Liver (tissue), 9 donors: ENCODE measurements around the gene RHPN2. TPM values are rescaled to one million over a fixed set of nuclear protein-coding genes. Genes with fewer than 3 reads are reported as not detected.

Source experiments
- DNase-seq: peaks from one replicate; pipeline ENCODE4 v3.0.0-alpha.2; 2017; ENCODE audit warnings: low spot score
- H3K27ac ChIP-seq, 2 donors: one replicate each; pipeline ENCODE4 v1.7.0; 2013; ENCODE audit warnings: inconsistent platforms in 2 of 2, low read length in 2 of 2, control low read depth in 1 of 2, low read depth in 1 of 2, mild to moderate bottlenecking in 1 of 2
- H3K27me3 ChIP-seq, 4 donors: one replicate each; pipeline versions ENCODE4 v1.6.1 to v1.7.0; 2013; ENCODE audit warnings: low read length in 3 of 4, inconsistent platforms in 1 of 4, mild to moderate bottlenecking in 1 of 4, moderate library complexity in 1 of 4; ENCODE audit not compliant: control insufficient read depth in 4 of 4, insufficient read depth in 4 of 4
- H3K36me3 ChIP-seq, 4 donors: one replicate each; pipeline versions ENCODE4 v1.6.1 to v1.7.0; 2013; ENCODE audit warnings: low read length in 3 of 4, mild to moderate bottlenecking in 3 of 4, low read depth in 1 of 4, moderate library complexity in 1 of 4; ENCODE audit not compliant: control insufficient read depth in 4 of 4, insufficient read depth in 3 of 4
- H3K4me1 ChIP-seq, 4 donors: one replicate each; pipeline versions ENCODE4 v1.6.1 to v1.7.0; 2013; ENCODE audit warnings: low read length in 3 of 4, mild to moderate bottlenecking in 3 of 4, moderate library complexity in 1 of 4; ENCODE audit not compliant: control insufficient read depth in 4 of 4, insufficient read depth in 4 of 4
- H3K4me3 ChIP-seq, 3 donors: one replicate each; pipeline versions ENCODE4 v1.6.1 to v1.7.0; 2013; ENCODE audit warnings: low read length in 3 of 3, control low read depth in 1 of 3, low read depth in 1 of 3, mild to moderate bottlenecking in 1 of 3
- H3K9ac ChIP-seq, 2 donors: one replicate each; pipeline ENCODE4 v1.7.0; 2013; ENCODE audit warnings: low read length in 2 of 2, mild to moderate bottlenecking in 2 of 2, moderate library complexity in 2 of 2, control low read depth in 1 of 2, low read depth in 1 of 2
- H3K9me3 ChIP-seq, 4 donors: one replicate each; pipeline versions ENCODE4 v1.6.1 to v1.7.0; 2013; ENCODE audit warnings: low read length in 3 of 4; ENCODE audit not compliant: control insufficient read depth in 4 of 4
- EGR1 ChIP-seq, 2 donors: IDR thresholded peaks; 2 replicates each; pipeline ENCODE4 v1.6.1; 2016 to 2018; ENCODE audit warnings: antibody characterized with exemption in 2 of 2, low read depth in 2 of 2
- FOXA1 ChIP-seq: IDR thresholded peaks from 2 replicates; pipeline ENCODE4 v1.6.1; 2016; ENCODE audit warnings: antibody characterized with exemption
- FOXA2 ChIP-seq: IDR thresholded peaks from 2 replicates; pipeline ENCODE4 v1.6.1; 2016; ENCODE audit warnings: antibody characterized with exemption
- GABPA ChIP-seq, 2 donors: IDR thresholded peaks in 1 of 2; conservative IDR thresholded peaks in 1 of 2; 2 replicates each; pipeline ENCODE4 v1.6.1; 2016; ENCODE audit warnings: antibody characterized with exemption in 2 of 2, mild to moderate bottlenecking in 1 of 2, moderate library complexity in 1 of 2
- HNF4A ChIP-seq, 2 donors: conservative IDR thresholded peaks; 2 replicates each; pipeline ENCODE4 v1.6.1; 2016; ENCODE audit warnings: antibody characterized with exemption in 2 of 2, mild to moderate bottlenecking in 2 of 2
- HNF4G ChIP-seq: IDR thresholded peaks from 2 replicates; pipeline ENCODE4 v1.6.1; 2016; ENCODE audit warnings: antibody characterized with exemption
- JUND ChIP-seq, 2 donors: IDR thresholded peaks; 2 replicates each; pipeline ENCODE4 v1.6.1; 2016; ENCODE audit warnings: antibody characterized with exemption in 2 of 2
- NR2F2 ChIP-seq: IDR thresholded peaks from 2 replicates; pipeline ENCODE4 v1.6.1; 2016; ENCODE audit warnings: antibody characterized with exemption
- RAD21 ChIP-seq, 2 donors: IDR thresholded peaks; 2 replicates each; pipeline ENCODE4 v1.6.1; 2016; ENCODE audit warnings: antibody characterized with exemption in 2 of 2, mild to moderate bottlenecking in 2 of 2
- RXRA ChIP-seq, 2 donors: IDR thresholded peaks; 2 replicates each; pipeline ENCODE4 v1.6.1; 2017 to 2018; ENCODE audit warnings: antibody characterized with exemption in 2 of 2, mild to moderate bottlenecking in 1 of 2
- SP1 ChIP-seq: IDR thresholded peaks from 2 replicates; pipeline ENCODE4 v1.6.1; 2018; ENCODE audit warnings: antibody characterized with exemption, mild to moderate bottlenecking
- TAF1 ChIP-seq: conservative IDR thresholded peaks from 2 replicates; pipeline ENCODE4 v1.6.1; 2016; ENCODE audit warnings: antibody characterized with exemption, mild to moderate bottlenecking
- YY1 ChIP-seq: IDR thresholded peaks from 2 replicates; pipeline ENCODE4 v1.6.1; 2016; ENCODE audit warnings: antibody characterized with exemption, mild to moderate bottlenecking
- WGBS: extraction: QIAGEN DNeasy Blood & Tissue Kit; methylation state at CpG from one replicate; pipeline ENCODE4 v1.1.7; 2013; 5-methylcytosine and 5-hydroxymethylcytosine counted together
- polyA plus RNA-seq, 2 donors: library from polyadenylated mRNA; stranded (reverse) in 1 of 2; unstranded in 1 of 2; fragments of 200-250 nt in 1 of 2; fragments of >200 nt in 1 of 2; fragmentation: Nextera tagmentation in 1 of 2; extraction: Ambion mirVana in 1 of 2; gene quantifications; one replicate each; pipeline versions ENCODE4 v1.2.1 to v1.2.3, GENCODE V29; 2013 to 2015
- total RNA-seq, 2 donors: library from RNA; depleted of rRNA; stranded (reverse); fragments of >200 nt; gene quantifications; one replicate each; pipeline ENCODE4 v1.2.3, GENCODE V29; 2014
- TF ChIP-seq, protein P1 (sequence below): IDR thresholded peaks from 2 replicates; pipeline ENCODE4 v1.6.1; 2016; ENCODE audit warnings: antibody characterized with exemption
- TF ChIP-seq, protein P2 (sequence below): fragments of 150-350 bp; IDR thresholded peaks from 2 replicates; pipeline ENCODE4 v1.5.1; 2017; ENCODE audit warnings: improper control_type of control experiment, low read depth, low read length; ENCODE audit not compliant: missing input control
- TF ChIP-seq, protein P3 (sequence below): IDR thresholded peaks from 2 replicates; pipeline ENCODE4 v1.6.1; 2016; ENCODE audit warnings: antibody characterized with exemption
- TF ChIP-seq, protein P4 (sequence below): IDR thresholded peaks from 2 replicates; pipeline ENCODE4 v1.6.1; 2016; ENCODE audit warnings: antibody characterized with exemption
- TF ChIP-seq, protein P5 (sequence below): IDR thresholded peaks from 2 replicates; pipeline ENCODE4 v1.6.1; 2016; ENCODE audit warnings: antibody characterized with exemption, mild to moderate bottlenecking
- donor health status: healthy.
- donor health status: healthy.
- donor health status: healthy.
- donor health status: healthy.
- donor health status: healthy.

The RHPN2 gene
- total and polyA plus RNA-seq, 4 donors: 7.6 to 31.5 (median 9.8) TPM

DNA sequence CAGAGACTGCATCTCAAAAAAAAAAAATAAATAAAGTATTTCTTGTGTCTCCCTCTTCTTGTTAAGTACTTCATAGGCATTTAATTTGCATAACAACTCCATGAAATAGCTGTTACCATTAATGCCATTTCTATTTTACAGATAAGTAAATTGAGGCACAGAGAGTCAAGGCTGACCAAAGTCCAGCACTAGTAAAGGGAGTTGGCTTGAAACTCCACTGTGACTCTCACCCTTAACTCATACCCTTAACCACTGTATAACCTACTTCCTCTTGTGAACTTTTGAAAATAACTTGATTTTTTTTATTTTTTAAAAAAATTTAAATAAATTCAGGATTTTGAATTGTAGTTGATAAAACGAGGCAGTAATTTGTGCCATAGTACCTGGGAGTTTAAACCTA, 22.3 kb upstream of the RHPN2 start (continued):
- no peak for TF ChIP-seq EGR1 (IDR thresholded peaks at IDR 0.05; ENCODE audit: low read depth in 2 of 2)
- TF ChIP-seq RXRA (IDR thresholded peaks at IDR 0.05): no peak
- TF ChIP-seq, protein P1, sequence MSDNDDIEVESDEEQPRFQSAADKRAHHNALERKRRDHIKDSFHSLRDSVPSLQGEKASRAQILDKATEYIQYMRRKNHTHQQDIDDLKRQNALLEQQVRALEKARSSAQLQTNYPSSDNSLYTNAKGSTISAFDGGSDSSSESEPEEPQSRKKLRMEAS: no peak
- no peak for TF ChIP-seq NR2F2

DNA sequence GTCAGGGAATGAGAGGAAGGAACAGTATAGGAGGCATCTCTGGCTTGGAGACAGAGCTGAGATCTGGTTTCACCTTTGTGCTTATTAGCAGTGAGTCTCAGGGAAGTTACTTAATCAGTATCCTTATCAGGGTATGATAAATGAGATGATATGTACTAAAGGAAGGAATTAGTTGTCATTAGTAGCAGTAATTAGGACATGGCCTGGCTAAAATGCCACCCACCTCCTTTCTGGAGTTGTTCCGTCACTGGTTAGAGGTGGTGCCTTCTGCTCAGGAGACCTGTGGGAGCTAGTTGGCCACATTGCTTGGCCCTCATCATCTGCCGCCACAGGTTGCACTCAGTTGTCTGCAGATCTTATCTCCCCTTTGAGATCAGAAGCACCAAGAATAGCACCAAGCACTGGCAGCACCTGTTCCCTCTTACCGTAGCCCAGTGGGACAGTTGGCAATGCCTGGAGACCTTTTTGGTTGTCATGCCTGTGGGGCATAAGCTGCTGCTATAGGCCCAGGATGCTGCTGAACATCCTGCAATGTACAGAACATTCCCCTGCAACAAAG, 21.0 kb upstream of the RHPN2 start:
- no peak overlapping the region for H3K4me3 ChIP-seq
- DNase-seq: no peak
- H3K36me3 ChIP-seq: peaks cover 4 to 18% (median 15%) of the 10 kb centered on the region in 4 donors
- H3K9ac ChIP-seq: no peak overlapping the region
- H3K4me1 ChIP-seq: peaks cover 0 to 16% (median 14%) of the 10 kb centered on the region in 4 donors
- TF ChIP-seq NR2F2 (no peak), RXRA (IDR thresholded peaks at IDR 0.05) (no peak), FOXA2 (no peak), FOXA1 (no peak), EGR1 (IDR thresholded peaks at IDR 0.05; ENCODE audit: low read depth in 2 of 2) (no peak), YY1 (no peak), HNF4G (no peak), HNF4A (conservative IDR thresholded peaks at IDR 0.05) (no peak), GABPA (IDR thresholded peaks at IDR 0.05 in 1 of 2, conservative IDR thresholded peaks at IDR 0.05 in 1 of 2) (no peak), TAF1 (no peak), RAD21 (IDR thresholded peaks at IDR 0.05) (no peak), SP1 (no peak), JUND (IDR thresholded peaks at IDR 0.05) (no peak)
- TF ChIP-seq, protein P2, sequence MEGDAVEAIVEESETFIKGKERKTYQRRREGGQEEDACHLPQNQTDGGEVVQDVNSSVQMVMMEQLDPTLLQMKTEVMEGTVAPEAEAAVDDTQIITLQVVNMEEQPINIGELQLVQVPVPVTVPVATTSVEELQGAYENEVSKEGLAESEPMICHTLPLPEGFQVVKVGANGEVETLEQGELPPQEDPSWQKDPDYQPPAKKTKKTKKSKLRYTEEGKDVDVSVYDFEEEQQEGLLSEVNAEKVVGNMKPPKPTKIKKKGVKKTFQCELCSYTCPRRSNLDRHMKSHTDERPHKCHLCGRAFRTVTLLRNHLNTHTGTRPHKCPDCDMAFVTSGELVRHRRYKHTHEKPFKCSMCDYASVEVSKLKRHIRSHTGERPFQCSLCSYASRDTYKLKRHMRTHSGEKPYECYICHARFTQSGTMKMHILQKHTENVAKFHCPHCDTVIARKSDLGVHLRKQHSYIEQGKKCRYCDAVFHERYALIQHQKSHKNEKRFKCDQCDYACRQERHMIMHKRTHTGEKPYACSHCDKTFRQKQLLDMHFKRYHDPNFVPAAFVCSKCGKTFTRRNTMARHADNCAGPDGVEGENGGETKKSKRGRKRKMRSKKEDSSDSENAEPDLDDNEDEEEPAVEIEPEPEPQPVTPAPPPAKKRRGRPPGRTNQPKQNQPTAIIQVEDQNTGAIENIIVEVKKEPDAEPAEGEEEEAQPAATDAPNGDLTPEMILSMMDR: no peak
- TF ChIP-seq, protein P3, sequence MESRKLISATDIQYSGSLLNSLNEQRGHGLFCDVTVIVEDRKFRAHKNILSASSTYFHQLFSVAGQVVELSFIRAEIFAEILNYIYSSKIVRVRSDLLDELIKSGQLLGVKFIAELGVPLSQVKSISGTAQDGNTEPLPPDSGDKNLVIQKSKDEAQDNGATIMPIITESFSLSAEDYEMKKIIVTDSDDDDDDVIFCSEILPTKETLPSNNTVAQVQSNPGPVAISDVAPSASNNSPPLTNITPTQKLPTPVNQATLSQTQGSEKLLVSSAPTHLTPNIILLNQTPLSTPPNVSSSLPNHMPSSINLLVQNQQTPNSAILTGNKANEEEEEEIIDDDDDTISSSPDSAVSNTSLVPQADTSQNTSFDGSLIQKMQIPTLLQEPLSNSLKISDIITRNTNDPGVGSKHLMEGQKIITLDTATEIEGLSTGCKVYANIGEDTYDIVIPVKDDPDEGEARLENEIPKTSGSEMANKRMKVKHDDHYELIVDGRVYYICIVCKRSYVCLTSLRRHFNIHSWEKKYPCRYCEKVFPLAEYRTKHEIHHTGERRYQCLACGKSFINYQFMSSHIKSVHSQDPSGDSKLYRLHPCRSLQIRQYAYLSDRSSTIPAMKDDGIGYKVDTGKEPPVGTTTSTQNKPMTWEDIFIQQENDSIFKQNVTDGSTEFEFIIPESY: no peak
- TF ChIP-seq, protein P1: no peak
- TF ChIP-seq, protein P4, sequence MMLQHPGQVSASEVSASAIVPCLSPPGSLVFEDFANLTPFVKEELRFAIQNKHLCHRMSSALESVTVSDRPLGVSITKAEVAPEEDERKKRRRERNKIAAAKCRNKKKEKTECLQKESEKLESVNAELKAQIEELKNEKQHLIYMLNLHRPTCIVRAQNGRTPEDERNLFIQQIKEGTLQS: no peak
- TF ChIP-seq, protein P5, sequence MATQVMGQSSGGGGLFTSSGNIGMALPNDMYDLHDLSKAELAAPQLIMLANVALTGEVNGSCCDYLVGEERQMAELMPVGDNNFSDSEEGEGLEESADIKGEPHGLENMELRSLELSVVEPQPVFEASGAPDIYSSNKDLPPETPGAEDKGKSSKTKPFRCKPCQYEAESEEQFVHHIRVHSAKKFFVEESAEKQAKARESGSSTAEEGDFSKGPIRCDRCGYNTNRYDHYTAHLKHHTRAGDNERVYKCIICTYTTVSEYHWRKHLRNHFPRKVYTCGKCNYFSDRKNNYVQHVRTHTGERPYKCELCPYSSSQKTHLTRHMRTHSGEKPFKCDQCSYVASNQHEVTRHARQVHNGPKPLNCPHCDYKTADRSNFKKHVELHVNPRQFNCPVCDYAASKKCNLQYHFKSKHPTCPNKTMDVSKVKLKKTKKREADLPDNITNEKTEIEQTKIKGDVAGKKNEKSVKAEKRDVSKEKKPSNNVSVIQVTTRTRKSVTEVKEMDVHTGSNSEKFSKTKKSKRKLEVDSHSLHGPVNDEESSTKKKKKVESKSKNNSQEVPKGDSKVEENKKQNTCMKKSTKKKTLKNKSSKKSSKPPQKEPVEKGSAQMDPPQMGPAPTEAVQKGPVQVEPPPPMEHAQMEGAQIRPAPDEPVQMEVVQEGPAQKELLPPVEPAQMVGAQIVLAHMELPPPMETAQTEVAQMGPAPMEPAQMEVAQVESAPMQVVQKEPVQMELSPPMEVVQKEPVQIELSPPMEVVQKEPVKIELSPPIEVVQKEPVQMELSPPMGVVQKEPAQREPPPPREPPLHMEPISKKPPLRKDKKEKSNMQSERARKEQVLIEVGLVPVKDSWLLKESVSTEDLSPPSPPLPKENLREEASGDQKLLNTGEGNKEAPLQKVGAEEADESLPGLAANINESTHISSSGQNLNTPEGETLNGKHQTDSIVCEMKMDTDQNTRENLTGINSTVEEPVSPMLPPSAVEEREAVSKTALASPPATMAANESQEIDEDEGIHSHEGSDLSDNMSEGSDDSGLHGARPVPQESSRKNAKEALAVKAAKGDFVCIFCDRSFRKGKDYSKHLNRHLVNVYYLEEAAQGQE: no peak
- H3K27ac ChIP-seq: no peak overlapping the region
- no peaks in the 10 kb centered on the region for H3K9me3 ChIP-seq
- 95% methylated on average over 3 of the region's 3 CpGs for WGBS
- no peaks in the 10 kb centered on the region for H3K27me3 ChIP-seq
